Upper lobe of left lung (tissue), 4 donors: ENCODE data around the gene LDB2.

Experiments
- POLR2A ChIP-seq, 4 donors: fragments of 450-650 bp; IDR thresholded peaks; one replicate each; pipeline ENCODE4 v1.5.1; 2016 to 2017; ENCODE audit warnings: antibody characterized with exemption in 4 of 4, mild to moderate bottlenecking in 2 of 4
- TF ChIP-seq, protein P1 (sequence below), 6 experiments: fragments of 450-650 bp in 4 of 6; fragments of 200-600 bp in 2 of 6; sonication (generic) in 2 of 6; IDR thresholded peaks; one replicate each; pipeline ENCODE4 v1.5.1; 2016 to 2019; ENCODE audit warnings: antibody characterized with exemption in 6 of 6

DNA sequence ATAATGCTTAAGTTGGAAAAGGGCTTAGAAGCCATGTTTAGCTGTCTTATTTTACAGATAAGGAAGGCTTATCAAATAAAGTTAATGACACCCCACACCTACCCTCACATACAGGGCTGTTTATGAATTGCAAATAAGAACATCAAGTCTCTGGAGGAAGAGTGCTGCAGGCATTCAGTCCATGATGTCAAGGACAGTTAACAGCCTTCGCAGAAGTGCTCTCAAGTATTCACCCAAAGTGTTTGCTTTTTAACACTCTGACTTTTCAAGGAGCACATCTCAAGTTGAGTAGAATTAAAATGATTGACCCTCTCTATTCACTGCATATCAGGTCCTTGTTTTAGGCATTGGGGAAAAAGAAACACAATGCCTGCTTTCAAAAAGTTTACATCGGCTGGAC, 328.7 kb downstream of the LDB2 start:
- TF ChIP-seq, protein P1, sequence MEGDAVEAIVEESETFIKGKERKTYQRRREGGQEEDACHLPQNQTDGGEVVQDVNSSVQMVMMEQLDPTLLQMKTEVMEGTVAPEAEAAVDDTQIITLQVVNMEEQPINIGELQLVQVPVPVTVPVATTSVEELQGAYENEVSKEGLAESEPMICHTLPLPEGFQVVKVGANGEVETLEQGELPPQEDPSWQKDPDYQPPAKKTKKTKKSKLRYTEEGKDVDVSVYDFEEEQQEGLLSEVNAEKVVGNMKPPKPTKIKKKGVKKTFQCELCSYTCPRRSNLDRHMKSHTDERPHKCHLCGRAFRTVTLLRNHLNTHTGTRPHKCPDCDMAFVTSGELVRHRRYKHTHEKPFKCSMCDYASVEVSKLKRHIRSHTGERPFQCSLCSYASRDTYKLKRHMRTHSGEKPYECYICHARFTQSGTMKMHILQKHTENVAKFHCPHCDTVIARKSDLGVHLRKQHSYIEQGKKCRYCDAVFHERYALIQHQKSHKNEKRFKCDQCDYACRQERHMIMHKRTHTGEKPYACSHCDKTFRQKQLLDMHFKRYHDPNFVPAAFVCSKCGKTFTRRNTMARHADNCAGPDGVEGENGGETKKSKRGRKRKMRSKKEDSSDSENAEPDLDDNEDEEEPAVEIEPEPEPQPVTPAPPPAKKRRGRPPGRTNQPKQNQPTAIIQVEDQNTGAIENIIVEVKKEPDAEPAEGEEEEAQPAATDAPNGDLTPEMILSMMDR (IDR thresholded peaks at IDR 0.05): no peak
- TF ChIP-seq POLR2A (IDR thresholded peaks at IDR 0.05): no peak
